Psoas muscle (tissue), 8 donors: ENCODE measurements around the gene SCD5. TPM values are rescaled to one million over a fixed set of nuclear protein-coding genes. Genes with fewer than 3 reads are reported as not detected.
A peak's percentile ranks its signal among the peaks of the same experiment; 100 is the strongest.

Source experiments
- ATAC-seq, 4 donors: fragments of 200-7000 bp; cut with Tn5 transposase; one replicate each; pipeline ENCODE4 v1.9.1; 2020; ENCODE audit warnings: moderate library complexity in 3 of 4, mild to moderate bottlenecking in 2 of 4
- DNase-seq, 2 donors: peaks; one replicate each; pipeline ENCODE4 v3.0.0-alpha.2; 2020
- H3K27ac ChIP-seq: fragments of 200-600 bp; one replicate; pipeline ENCODE4 v1.8.0; 2022
- H3K27me3 ChIP-seq, 3 donors: fragments of 200-600 bp in 1 of 3; one replicate each; pipeline versions ENCODE4 v1.6.1 to v1.8.0; 2013 to 2022; ENCODE audit warnings: low read length in 2 of 3, mild to moderate bottlenecking in 2 of 3, moderate library complexity in 1 of 3; ENCODE audit not compliant: insufficient read depth in 3 of 3
- H3K36me3 ChIP-seq, 2 donors: fragments of 200-600 bp in 1 of 2; one replicate each; pipeline versions ENCODE4 v1.6.1 to v1.8.0; 2013 to 2022; ENCODE audit warnings: low read depth in 1 of 2, mild to moderate bottlenecking in 1 of 2, moderate library complexity in 1 of 2; ENCODE audit not compliant: insufficient read depth in 1 of 2
- H3K4me1 ChIP-seq: fragments of 200-600 bp; one replicate; pipeline ENCODE4 v1.8.0; 2022
- H3K4me3 ChIP-seq: fragments of 200-600 bp; one replicate; pipeline ENCODE4 v1.8.0; 2022; ENCODE audit warnings: mild to moderate bottlenecking
- H3K9me3 ChIP-seq: fragments of 200-600 bp; one replicate; pipeline ENCODE4 v1.8.0; 2022
- WGBS, 3 donors: extraction: QIAGEN DNeasy Blood & Tissue Kit; methylation state at CpG; one replicate each; pipeline versions ENCODE4 v1.1.6 to v1.1.7; 2013; 5-methylcytosine and 5-hydroxymethylcytosine counted together
- intact Hi-C, 2 donors: fragments of 100-400 bp; cut with DNase I; formaldehyde crosslinking; loops; one replicate each; pipeline versions ENCODE4 v1.11.0 to v1.14.2; 2022
- polyA plus RNA-seq, 3 donors: library from polyadenylated mRNA; stranded (reverse); fragments of 200-250 nt; gene quantifications; one replicate each; pipeline ENCODE4 v1.2.3, GENCODE V29; 2013
- total RNA-seq, 4 donors: library from RNA; stranded (reverse); fragmentation: NEBNext Ultra II Directional in 2 of 4; extraction: Animal tissue kit (Norgen Biotek cat#: 25700) in 2 of 4; gene quantifications; one replicate each; pipeline versions ENCODE4 v1.2.1 to v1.2.4, GENCODE V29; 2021 to 2023
- TF ChIP-seq, protein P1 (sequence below): fragments of 200-600 bp; IDR thresholded peaks from one replicate; pipeline ENCODE4 v1.8.0; 2022; ENCODE audit warnings: antibody characterized with exemption
- donor health status: healthy with polysubstance abuse.
- donor health status: DM: no; HTN: no; CAD: no; lungs with moderate emphysema.
- donor health status: Bipolar disorder and iron deficiency.
- donor health status: healthy.
- donor health status: DM: yes; HTN: yes; CAD: no.
- donor health status: DM: no; HTN: no; CAD: no.
- donor health status: DM: no; HTN: no; CAD: no.
- donor health status: DM: yes; HTN: yes; CAD: no.

SCD5 gene
- total and polyA plus RNA-seq, 7 donors: 0.61 to 1.6 (median 0.74) TPM

DNA sequence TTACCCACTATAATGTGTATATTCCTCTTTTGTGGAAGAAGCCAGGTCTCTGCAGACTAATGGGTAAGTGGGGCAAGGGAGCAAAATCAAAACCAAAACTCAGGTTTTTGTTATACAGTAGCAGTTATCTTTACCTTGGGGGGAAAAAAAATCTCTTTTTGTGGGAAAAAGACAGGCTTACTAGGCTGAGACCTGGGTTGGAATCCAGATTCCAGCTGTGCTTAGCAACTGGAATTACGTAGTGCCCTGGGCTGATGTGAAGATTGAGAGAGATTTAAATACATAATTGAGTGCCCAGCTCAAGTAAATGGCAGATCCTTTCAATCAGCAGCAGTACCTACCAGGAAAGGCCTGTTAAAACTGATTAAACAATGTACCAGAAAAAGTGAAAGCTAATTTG is 15.4 kb upstream of the SCD5 start:
- DNase-seq (no peak), ATAC-seq (no peak)
- TF ChIP-seq, protein P1, sequence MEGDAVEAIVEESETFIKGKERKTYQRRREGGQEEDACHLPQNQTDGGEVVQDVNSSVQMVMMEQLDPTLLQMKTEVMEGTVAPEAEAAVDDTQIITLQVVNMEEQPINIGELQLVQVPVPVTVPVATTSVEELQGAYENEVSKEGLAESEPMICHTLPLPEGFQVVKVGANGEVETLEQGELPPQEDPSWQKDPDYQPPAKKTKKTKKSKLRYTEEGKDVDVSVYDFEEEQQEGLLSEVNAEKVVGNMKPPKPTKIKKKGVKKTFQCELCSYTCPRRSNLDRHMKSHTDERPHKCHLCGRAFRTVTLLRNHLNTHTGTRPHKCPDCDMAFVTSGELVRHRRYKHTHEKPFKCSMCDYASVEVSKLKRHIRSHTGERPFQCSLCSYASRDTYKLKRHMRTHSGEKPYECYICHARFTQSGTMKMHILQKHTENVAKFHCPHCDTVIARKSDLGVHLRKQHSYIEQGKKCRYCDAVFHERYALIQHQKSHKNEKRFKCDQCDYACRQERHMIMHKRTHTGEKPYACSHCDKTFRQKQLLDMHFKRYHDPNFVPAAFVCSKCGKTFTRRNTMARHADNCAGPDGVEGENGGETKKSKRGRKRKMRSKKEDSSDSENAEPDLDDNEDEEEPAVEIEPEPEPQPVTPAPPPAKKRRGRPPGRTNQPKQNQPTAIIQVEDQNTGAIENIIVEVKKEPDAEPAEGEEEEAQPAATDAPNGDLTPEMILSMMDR: no peak
- no peak overlapping the region for H3K4me3 ChIP-seq
- H3K27me3 ChIP-seq: no peaks in the 10 kb centered on the region
- intact Hi-C loops: loop anchor here in 1 of 2 donors (10.0 kb wide), 1 partner anchor 349 kb away; no protein-coding TSS in a partner anchor
- H3K27ac ChIP-seq: no peak overlapping the region
- H3K9me3 ChIP-seq: no peaks in the 10 kb centered on the region
- no peaks in the 10 kb centered on the region for H3K4me1 ChIP-seq
- WGBS, 3 donors: 62 to 87% (median 81%) methylated on average over 1 of the region's 1 CpG
- peaks cover 2 to 33% of the 10 kb centered on the region in 2 donors for H3K36me3 ChIP-seq

DNA sequence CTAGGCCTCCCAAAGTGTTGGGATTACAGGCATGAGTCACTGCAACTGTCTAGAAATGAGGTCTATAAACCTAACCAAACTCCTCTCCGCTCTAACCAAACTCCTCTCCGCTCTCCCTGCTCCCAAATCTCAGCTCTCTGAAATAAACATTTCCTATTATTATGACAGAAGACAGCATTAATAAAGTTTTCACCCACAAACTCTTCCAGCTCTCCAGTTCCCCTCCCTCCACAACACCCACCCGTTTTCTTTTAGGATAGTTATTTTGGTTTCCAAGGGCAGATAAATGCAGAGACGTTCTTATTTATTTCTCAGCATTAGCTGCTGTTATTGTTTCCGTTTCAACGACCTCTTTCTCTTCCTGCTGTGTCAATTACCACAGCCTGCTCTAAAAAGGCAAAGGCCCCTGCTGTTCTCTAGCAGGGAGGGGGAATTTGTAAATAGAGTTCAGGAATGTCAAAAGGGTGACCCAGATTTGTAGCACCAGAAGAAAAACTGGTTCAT is 13.3 kb upstream of the SCD5 start:
- no peaks in the 10 kb centered on the region for H3K27me3 ChIP-seq
- intact Hi-C loops: loop anchor here in 1 of 2 donors (10.0 kb wide), 1 partner anchor 347 kb away; no protein-coding TSS in a partner anchor
- ATAC-seq: no peak
- H3K4me3 ChIP-seq: no peak overlapping the region
- no peaks in the 10 kb centered on the region for H3K4me1 ChIP-seq
- TF ChIP-seq, protein P1: no peak
- peaks cover 0 to 11% of the 10 kb centered on the region in 2 donors for H3K36me3 ChIP-seq
- no peak for DNase-seq
- WGBS, 3 donors: 32 to 40% (median 34%) methylated on average over 6 of the region's 6 CpGs
- no peak overlapping the region for H3K27ac ChIP-seq
- no peaks in the 10 kb centered on the region for H3K9me3 ChIP-seq

DNA sequence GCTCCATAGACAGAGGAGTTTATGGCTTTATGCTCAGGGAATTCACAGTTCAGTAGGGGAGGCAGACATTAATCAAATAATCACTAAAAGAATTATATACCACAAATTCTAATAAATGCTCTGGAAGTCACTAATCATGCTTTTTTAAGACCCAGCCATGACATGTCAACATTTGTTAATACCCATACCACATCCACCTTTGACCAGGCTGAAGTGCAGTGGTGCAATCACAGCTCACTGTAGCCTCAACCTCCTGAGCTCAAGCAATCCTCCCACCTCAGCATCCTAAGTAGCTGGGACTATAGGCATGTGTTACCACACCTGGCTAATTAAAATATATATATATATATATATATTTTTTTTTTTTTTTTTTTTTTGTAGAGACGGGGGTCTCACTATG is 12.8 kb upstream of the SCD5 start:
- Histone ChIP-seq H3K36me3 (peaks cover 0 to 6% of the 10 kb centered on the region in 2 donors), H3K27ac (no peak overlapping the region), H3K9me3 (no peaks in the 10 kb centered on the region), H3K4me1 (no peaks in the 10 kb centered on the region), H3K27me3 (no peaks in the 10 kb centered on the region), H3K4me3 (no peak overlapping the region)
- intact Hi-C loops: loop anchor here in 1 of 2 donors (10.0 kb wide), 1 partner anchor 347 kb away; no protein-coding TSS in a partner anchor
- WGBS, 3 donors: 73% methylated on average over 1 of the region's 1 CpG; no CpG with 5 or more reads in 2 of the 3 donors
- ATAC-seq (no peak), DNase-seq (no peak)
- TF ChIP-seq, protein P1: no peak

DNA sequence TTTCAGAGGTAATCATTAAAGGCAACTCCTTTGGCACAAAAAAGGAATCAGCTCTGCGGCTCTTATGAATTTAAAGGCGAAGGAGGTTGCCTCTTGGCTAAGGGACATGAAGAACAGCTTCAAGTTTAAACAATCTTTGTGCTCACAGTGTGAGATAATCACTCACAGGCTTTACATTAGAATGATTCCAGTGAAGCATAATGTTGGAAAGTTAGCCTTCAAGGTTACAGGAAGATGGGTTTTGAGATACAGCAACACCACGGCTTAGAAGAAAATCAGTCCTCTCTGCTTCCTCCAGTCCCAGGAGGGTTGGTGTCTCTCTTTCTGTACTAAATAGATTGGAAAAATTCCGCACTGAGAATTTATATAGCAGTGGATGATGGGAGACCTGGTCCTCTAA is 11.6 kb upstream of the SCD5 start:
- H3K9me3 ChIP-seq: no peaks in the 10 kb centered on the region
- peak in 1 of 4 donors; percentile 22 for ATAC-seq
- no peak overlapping the region for H3K4me3 ChIP-seq
- WGBS, 3 donors: 34 to 44% (median 36%) methylated on average over 4 of the region's 4 CpGs
- intact Hi-C loops: loop anchor here in 1 of 2 donors (10.0 kb wide), 1 partner anchor 345 kb away; no protein-coding TSS in a partner anchor
- H3K4me1 ChIP-seq: no peaks in the 10 kb centered on the region
- no peak overlapping the region for H3K27ac ChIP-seq
- TF ChIP-seq, protein P1: no peak
- no peaks in the 10 kb centered on the region for H3K27me3 ChIP-seq
- no peaks in the 10 kb centered on the region for H3K36me3 ChIP-seq
- no peak for DNase-seq

DNA sequence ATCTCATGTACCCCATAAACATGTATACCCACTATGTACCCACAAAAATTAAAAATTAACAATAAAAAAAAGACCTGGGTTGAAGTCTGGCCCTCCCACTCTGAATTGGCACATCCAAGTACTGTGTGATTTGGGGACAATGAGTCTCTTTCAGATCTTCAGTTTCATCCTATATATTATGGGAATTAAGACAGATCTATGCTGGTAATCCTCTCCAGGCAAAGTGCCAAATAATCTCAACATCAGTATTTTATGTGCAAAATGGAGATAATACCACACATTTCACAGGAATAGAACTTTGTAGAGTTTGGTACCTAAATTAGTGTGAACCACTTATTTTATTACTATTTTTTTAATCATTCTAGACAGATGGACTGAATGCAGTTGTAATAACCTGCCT is 11.0 kb upstream of the SCD5 start:
- TF ChIP-seq, protein P1: no peak
- DNase-seq (no peak), ATAC-seq (no peak)
- no peaks in the 10 kb centered on the region for H3K9me3 ChIP-seq
- no peaks in the 10 kb centered on the region for H3K36me3 ChIP-seq
- no peak overlapping the region for H3K4me3 ChIP-seq
- H3K27me3 ChIP-seq: no peaks in the 10 kb centered on the region
- intact Hi-C loops: loop anchor here in 1 of 2 donors (10.0 kb wide), 1 partner anchor 345 kb away; no protein-coding TSS in a partner anchor
- no peak overlapping the region for H3K27ac ChIP-seq
- no peaks in the 10 kb centered on the region for H3K4me1 ChIP-seq
